Measurements from ENCODE around the gene TUFM. TPM values are rescaled to one million over a fixed set of nuclear protein-coding genes. Genes with fewer than 3 reads are reported as not detected.
A peak's percentile ranks its signal among the peaks of the same experiment; 100 is the strongest.

TUFM gene
- total RNA-seq, 2 experiments from 2014 or later: 309 to 323 TPM

DNA sequence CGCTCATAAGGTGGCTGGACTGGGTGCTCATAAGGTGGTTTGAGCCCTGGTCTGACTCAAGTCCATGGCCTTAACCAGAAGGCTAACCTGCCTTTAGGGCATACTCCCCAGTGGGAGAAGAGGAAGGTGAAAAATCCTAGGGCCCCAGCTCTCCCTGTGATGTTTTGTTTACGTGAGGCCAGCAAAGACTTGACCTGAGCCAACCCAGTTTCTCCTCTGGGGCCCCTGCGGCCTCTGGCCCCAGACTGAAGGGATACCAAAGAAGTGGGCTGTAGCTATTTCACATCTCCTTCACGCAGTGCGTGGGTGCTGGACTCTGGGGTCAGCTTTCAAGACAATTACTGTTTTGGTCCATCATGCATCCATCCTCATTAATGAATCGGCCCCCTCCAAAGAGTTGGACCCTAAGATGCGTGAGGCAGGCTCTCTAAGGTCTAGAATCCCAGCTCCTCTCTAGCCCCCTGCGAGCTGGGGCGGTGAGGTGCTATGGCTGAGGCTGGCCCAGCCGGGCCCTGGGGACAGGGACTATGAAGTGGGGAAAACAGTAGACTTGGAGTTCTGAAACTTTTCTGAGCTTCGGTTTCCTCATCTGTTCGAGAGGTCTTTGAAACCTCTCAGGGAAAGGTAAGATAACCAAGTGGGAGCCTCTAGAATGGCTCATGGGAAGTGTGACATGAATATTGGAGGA is 19.0 kb upstream of the TUFM start:
- DNase-seq: no peak
- H3K4me1 Mint-ChIP-seq (ENCODE audit: low read depth): peaks cover 24% of the 10 kb centered on the region
- CTCF ChIA-PET: interaction anchor here (0.7 to 5.3 kb wide), 7 partner anchors 8 to 80 kb away, joined by 3 to 39 read pairs (median 5); partner anchors contain the start of gene TUFM
- peak overlapping the region; percentile 98 for H3K4me3 Mint-ChIP-seq
- no peaks in the 10 kb centered on the region for H3K9me3 Mint-ChIP-seq
- POLR2A ChIA-PET: interaction anchor here (0.7 to 7.4 kb wide), 10 partner anchors 8 to 151 kb away, joined by 3 to 86 read pairs (median 4); partner anchors contain the start of genes ATP2A1, ATXN2L and TUFM
- TF ChIP-seq, protein P1, sequence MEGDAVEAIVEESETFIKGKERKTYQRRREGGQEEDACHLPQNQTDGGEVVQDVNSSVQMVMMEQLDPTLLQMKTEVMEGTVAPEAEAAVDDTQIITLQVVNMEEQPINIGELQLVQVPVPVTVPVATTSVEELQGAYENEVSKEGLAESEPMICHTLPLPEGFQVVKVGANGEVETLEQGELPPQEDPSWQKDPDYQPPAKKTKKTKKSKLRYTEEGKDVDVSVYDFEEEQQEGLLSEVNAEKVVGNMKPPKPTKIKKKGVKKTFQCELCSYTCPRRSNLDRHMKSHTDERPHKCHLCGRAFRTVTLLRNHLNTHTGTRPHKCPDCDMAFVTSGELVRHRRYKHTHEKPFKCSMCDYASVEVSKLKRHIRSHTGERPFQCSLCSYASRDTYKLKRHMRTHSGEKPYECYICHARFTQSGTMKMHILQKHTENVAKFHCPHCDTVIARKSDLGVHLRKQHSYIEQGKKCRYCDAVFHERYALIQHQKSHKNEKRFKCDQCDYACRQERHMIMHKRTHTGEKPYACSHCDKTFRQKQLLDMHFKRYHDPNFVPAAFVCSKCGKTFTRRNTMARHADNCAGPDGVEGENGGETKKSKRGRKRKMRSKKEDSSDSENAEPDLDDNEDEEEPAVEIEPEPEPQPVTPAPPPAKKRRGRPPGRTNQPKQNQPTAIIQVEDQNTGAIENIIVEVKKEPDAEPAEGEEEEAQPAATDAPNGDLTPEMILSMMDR (IDR thresholded peaks at IDR 0.05): no peak
- no peak for ATAC-seq
- H3K27ac Mint-ChIP-seq: peak overlapping the region; percentile 99
- no peaks in the 10 kb centered on the region for H3K27me3 Mint-ChIP-seq
- peaks cover 12% of the 10 kb centered on the region for H3K36me3 Mint-ChIP-seq (ENCODE audit: low read depth)
- intact Hi-C loops (cut with micrococcal nuclease): no loop called here

DNA sequence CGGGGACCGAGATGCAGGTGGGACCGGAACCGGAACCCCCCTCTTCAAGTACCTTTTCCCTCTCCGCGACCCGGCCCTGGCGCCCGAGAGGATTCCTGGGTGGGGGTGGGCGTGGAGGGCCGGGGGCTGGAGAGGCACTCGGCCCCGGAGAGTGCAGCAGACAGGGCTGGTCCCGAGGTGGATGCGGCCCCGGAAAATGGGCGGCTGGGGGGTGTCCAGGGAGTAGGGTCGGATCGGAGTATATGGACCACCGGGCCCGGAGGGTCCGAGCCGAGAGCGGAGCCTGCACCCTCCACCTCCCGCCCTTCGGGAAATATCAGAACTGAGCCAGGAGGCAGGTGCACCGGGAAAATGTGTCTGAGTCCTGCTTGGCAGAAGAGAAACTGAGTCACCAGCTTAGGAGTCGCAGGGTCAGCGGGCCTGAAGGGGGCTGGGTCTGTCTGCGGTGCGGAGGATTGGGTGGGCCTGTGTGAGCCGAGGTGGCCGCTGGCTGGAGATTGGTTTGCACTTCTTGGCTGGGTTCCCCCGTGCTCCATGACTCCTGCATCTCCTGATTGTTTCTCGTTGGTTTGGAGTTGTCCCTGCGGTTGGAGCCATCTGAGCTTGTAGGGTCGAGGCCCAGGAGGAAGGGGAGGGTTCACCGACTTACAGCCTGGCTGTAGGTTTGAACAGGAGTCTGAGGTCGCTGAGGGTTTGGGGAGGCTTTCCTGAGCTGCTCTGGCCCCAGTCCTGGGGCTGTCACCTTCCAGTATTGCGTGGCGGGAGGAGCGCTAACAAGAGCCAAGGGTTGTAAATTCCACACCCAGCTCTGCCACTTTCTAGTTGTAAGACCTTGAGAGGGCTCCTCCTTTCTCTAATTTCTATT is 18.0 kb upstream of the TUFM start:
- intact Hi-C loops (cut with micrococcal nuclease): no loop called here
- TF ChIP-seq, protein P1 (IDR thresholded peaks at IDR 0.05): no peak
- CTCF ChIA-PET: interaction anchor here (0.8 to 5.3 kb wide), 6 partner anchors 9 to 81 kb away, joined by 3 to 39 read pairs (median 6); partner anchors contain the start of gene TUFM
- POLR2A ChIA-PET: interaction anchor here (0.7 to 7.4 kb wide), 14 partner anchors 8 to 152 kb away, joined by 3 to 86 read pairs (median 6); partner anchors contain the start of genes ATP2A1, ATXN2L, NFATC2IP and TUFM
- Mint-ChIP-seq H3K36me3 (ENCODE audit: low read depth) (peaks cover 8% of the 10 kb centered on the region), H3K4me3 (peak overlapping the region; percentile 98), H3K4me1 (ENCODE audit: low read depth) (peaks cover 24% of the 10 kb centered on the region), H3K27ac (peak overlapping the region; percentile 99), H3K9me3 (no peaks in the 10 kb centered on the region), H3K27me3 (no peaks in the 10 kb centered on the region)
- ATAC-seq: no peak
- no peak for DNase-seq

DNA sequence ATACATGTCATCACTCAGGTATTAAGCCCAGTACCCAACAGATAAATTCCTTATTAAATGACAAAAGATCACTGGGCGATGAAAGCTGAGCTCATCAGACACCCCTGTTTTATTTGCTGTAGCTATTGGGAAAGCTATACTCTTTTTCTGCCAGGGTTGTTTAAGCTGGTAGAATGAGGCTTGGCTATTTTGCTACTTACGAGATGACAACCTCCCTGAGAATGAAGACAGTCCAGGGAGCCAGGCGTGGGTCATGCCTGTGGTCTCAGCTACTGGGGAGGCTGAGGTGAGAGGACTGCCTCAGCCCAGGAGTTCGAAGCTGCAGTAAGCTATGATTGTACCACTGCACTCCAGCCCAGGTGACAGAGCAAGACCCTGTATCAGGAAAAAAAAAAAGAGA is 13.2 kb upstream of the TUFM start:
- TF ChIP-seq, protein P1 (IDR thresholded peaks at IDR 0.05): no peak
- no peak overlapping the region for H3K4me3 Mint-ChIP-seq
- H3K9me3 Mint-ChIP-seq: no peaks in the 10 kb centered on the region
- DNase-seq (no peak), ATAC-seq (no peak)
- ChIA-PET CTCF (interaction anchor here (1.2 kb wide), 1 partner anchor 12 kb away, joined by 5 read pairs; no protein-coding TSS in a partner anchor), POLR2A (interaction anchor here (1.5 to 2.5 kb wide), 2 partner anchors 13 to 21 kb away, joined by 5 to 13 read pairs; partner anchors contain the start of gene TUFM)
- H3K27ac Mint-ChIP-seq: peak overlapping the region; percentile 5
- H3K4me1 Mint-ChIP-seq (ENCODE audit: low read depth): peaks cover 9% of the 10 kb centered on the region
- H3K36me3 Mint-ChIP-seq (ENCODE audit: low read depth): peaks cover 9% of the 10 kb centered on the region
- intact Hi-C loops (cut with micrococcal nuclease): no loop called here
- no peaks in the 10 kb centered on the region for H3K27me3 Mint-ChIP-seq

DNA sequence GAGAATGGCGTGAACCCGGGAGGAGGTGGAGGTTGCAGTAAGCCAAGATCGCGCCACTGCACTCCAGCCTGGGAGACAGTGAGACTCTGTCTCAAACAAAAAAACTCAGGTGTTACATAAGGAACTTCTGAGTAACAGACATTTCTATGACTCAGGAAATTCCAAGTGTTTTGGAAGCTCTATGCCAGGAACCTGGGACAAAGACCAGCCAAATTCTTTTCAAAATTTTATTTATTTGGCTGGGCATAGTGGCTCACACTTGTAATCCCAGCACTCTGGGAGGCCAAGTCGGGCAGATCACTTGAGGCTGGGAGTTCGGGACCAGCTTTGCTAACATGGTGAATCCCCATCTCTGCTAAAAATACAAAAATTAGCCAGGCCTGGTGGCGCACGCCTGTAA is 12.3 kb upstream of the TUFM start:
- H3K4me3 Mint-ChIP-seq: no peak overlapping the region
- no peak overlapping the region for H3K27ac Mint-ChIP-seq
- no peak for DNase-seq
- intact Hi-C loops (cut with micrococcal nuclease): no loop called here
- H3K27me3 Mint-ChIP-seq: no peaks in the 10 kb centered on the region
- ChIA-PET POLR2A (interaction anchor here (1.4 to 2.5 kb wide), 4 partner anchors 12 to 35 kb away, joined by 5 to 13 read pairs (median 5); partner anchors contain the start of gene TUFM), CTCF (no interaction called here)
- TF ChIP-seq, protein P1 (IDR thresholded peaks at IDR 0.05): no peak
- H3K4me1 Mint-ChIP-seq (ENCODE audit: low read depth): peaks cover 8% of the 10 kb centered on the region
- H3K36me3 Mint-ChIP-seq (ENCODE audit: low read depth): peaks cover 9% of the 10 kb centered on the region
- no peaks in the 10 kb centered on the region for H3K9me3 Mint-ChIP-seq
- ATAC-seq: no peak
